Lower leg skin (tissue), 3 donors: Measurements from ENCODE around the gene BFSP2.

ENCODE experiments used
- CTCF ChIP-seq, 3 donors: fragments of 450-650 bp; IDR thresholded peaks; one replicate each; pipeline ENCODE4 v1.5.1; 2016; ENCODE audit warnings: antibody characterized with exemption in 3 of 3, mild to moderate bottlenecking in 3 of 3, moderate library complexity in 2 of 3
- POLR2A ChIP-seq, 2 donors: fragments of 450-650 bp; IDR thresholded peaks; one replicate each; pipeline ENCODE4 v1.6.1; 2016 to 2017; ENCODE audit warnings: antibody characterized with exemption in 2 of 2, mild to moderate bottlenecking in 1 of 2, moderate library complexity in 1 of 2

GRCh38 chr3:133514418-133514817 lies 114.6 kb downstream of the BFSP2 start:
- TF ChIP-seq CTCF (IDR thresholded peaks at IDR 0.05) = no peak
- TF ChIP-seq POLR2A (IDR thresholded peaks at IDR 0.05) = no peak
